HCT116 (cell line): ENCODE measurements around the gene GNAS. TPM values are rescaled to one million over a fixed set of nuclear protein-coding genes. Genes with fewer than 3 reads are reported as not detected.

Experiments
- ATAC-seq: fragments of 200-7000 bp; cut with Tn5 transposase; 2 replicates; pipeline ENCODE4 v1.9.1; 2020; ENCODE audit warnings: mild to moderate bottlenecking, moderate library complexity
- BruUV-seq: library from RNA; stranded (reverse); fragments of 400-500 nt; replicated peaks from 2 replicates; lab custom pipeline; 2021; lab: Mats Ljungman, UMichigan
- CTCF ChIA-PET: fragments of 300-600 bp; sonication (Branson Sonifier 250); formaldehyde crosslinking; loops from one replicate; lab custom pipeline; 2021; ENCODE audit warnings: antibody characterized with exemption; lab: Charles Lee
- POLR2A ChIA-PET: fragments of 300-600, 350-600 bp; sonication (Branson Sonifier 250); formaldehyde crosslinking; loops from one replicate; lab custom pipeline; 2021; ENCODE audit warnings: antibody characterized with exemption; lab: Charles Lee
- RAD21 ChIA-PET, 2 experiments: fragments of 300-600 bp; sonication (Branson Sonifier 250); formaldehyde crosslinking; loops; one replicate each; lab custom pipeline; 2023; ENCODE audit warnings: low total read pairs in 2 of 2; ENCODE audit not compliant: uncharacterized antibody in 2 of 2, unreplicated experiment in 2 of 2, low non-redundant PET in 1 of 2; lab: Charles Lee
- DNase-seq: peaks from one replicate; pipeline ENCODE4 v3.0.0-alpha.2; 2010; ENCODE audit warnings: low read depth, low spot score
- H2AFZ ChIP-seq: fragments of 200-600 bp; shearing (Covaris generic), sonication (generic); 2 replicates; pipeline ENCODE4 v1.6.1; 2017; ENCODE audit warnings: low read depth, mixed run types, mixed read lengths, antibody characterized with exemption, low read length; ENCODE audit not compliant: poor library complexity, severe bottlenecking
- H3K27ac ChIP-seq: 2 replicates; pipeline ENCODE4 v1.5.1; 2012; ENCODE audit warnings: low read depth, low read length
- H3K27me3 ChIP-seq: fragments of 200-600 bp; sonication (generic); 2 replicates; pipeline ENCODE4 v1.6.1; 2016; ENCODE audit warnings: mixed run types, low read length, mixed read lengths; ENCODE audit not compliant: insufficient read depth
- H3K36me3 ChIP-seq, 2 experiments: fragments of 200-500 bp in 1 of 2; fragments of 200-600 bp in 1 of 2; sonication (Bioruptor generic) in 1 of 2; sonication (generic) in 1 of 2; 2 replicates each; pipeline versions ENCODE4 v1.5.1 to v1.6.1; 2014 to 2016; ENCODE audit warnings: low read length in 2 of 2, inconsistent platforms in 1 of 2, mixed read lengths in 1 of 2, mixed run types in 1 of 2; ENCODE audit not compliant: insufficient read depth in 2 of 2, control insufficient read depth in 1 of 2
- H3K4me1 ChIP-seq, 2 experiments: fragments of 200-600 bp in 1 of 2; sonication (generic) in 1 of 2; 2 replicates each; pipeline versions ENCODE4 v1.5.1 to v1.6.1; 2012 to 2017; ENCODE audit warnings: low read length in 2 of 2, inconsistent platforms in 1 of 2, mild to moderate bottlenecking in 1 of 2, mixed read lengths in 1 of 2, mixed run types in 1 of 2, moderate library complexity in 1 of 2; ENCODE audit not compliant: insufficient read depth in 2 of 2, control insufficient read depth in 1 of 2
- H3K4me2 ChIP-seq: fragments of 200-600 bp; sonication (generic); 2 replicates; pipeline ENCODE4 v1.6.1; 2017; ENCODE audit warnings: mixed run types, low read length, mixed read lengths
- H3K4me3 ChIP-seq, 2 experiments: fragments of 200-600 bp in 1 of 2; sonication (generic) in 1 of 2; replicated peaks in 1 of 2; 2 replicates each; pipeline ENCODE4 v1.5.1; 2011 to 2016; ENCODE audit warnings: low read length in 2 of 2, control low read depth in 1 of 2, low read depth in 1 of 2, mild to moderate bottlenecking in 1 of 2, mixed read lengths in 1 of 2, mixed run types in 1 of 2
- H3K79me2 ChIP-seq: fragments of 200-600 bp; sonication (generic); 2 replicates; pipeline ENCODE4 v1.6.1; 2017; ENCODE audit warnings: mild to moderate bottlenecking, mixed run types, low read length, moderate library complexity, mixed read lengths; ENCODE audit not compliant: insufficient read depth
- H3K9ac ChIP-seq: fragments of 200-600 bp; sonication (generic); 2 replicates; pipeline ENCODE4 v1.6.1; 2016; ENCODE audit warnings: low read length, mixed read lengths
- H3K9me2 ChIP-seq: fragments of 200-600 bp; sonication (generic), shearing (Covaris generic); 2 replicates; pipeline ENCODE4 v1.6.1; 2017; ENCODE audit warnings: mixed run types, mild to moderate bottlenecking, moderate library complexity; ENCODE audit not compliant: insufficient read depth
- H3K9me3 ChIP-seq, 2 experiments: fragments of 200-500 bp in 1 of 2; fragments of 200-600 bp in 1 of 2; sonication (Bioruptor generic) in 1 of 2; sonication (generic) in 1 of 2; 2 replicates each; pipeline ENCODE4 v1.6.1; 2014 to 2017; ENCODE audit warnings: low read length in 2 of 2, mixed read lengths in 2 of 2, inconsistent platforms in 1 of 2, low read depth in 1 of 2, mild to moderate bottlenecking in 1 of 2, mixed run types in 1 of 2, moderate library complexity in 1 of 2; ENCODE audit not compliant: control insufficient read depth in 1 of 2, insufficient read depth in 1 of 2
- H4K20me1 ChIP-seq: fragments of 200-600 bp; sonication (generic), shearing (Covaris generic); 2 replicates; pipeline ENCODE4 v1.6.1; 2017; ENCODE audit warnings: mixed run types, mild to moderate bottlenecking, moderate library complexity; ENCODE audit not compliant: insufficient read depth
- CEBPB ChIP-seq: IDR thresholded peaks from 2 replicates; pipeline ENCODE4 v1.6.1; 2012; ENCODE audit warnings: low read depth
- EGR1 ChIP-seq: IDR thresholded peaks from 2 replicates; pipeline ENCODE4 v1.6.1; 2012; ENCODE audit warnings: low read depth
- ELF1 ChIP-seq: IDR thresholded peaks from 2 replicates; pipeline ENCODE4 v1.6.1; 2012; ENCODE audit warnings: low read depth, borderline replicate concordance
- EZH2 ChIP-seq: fragments of 200-600 bp; sonication (generic); IDR thresholded peaks from 2 replicates; pipeline ENCODE4 v1.6.1; 2017; ENCODE audit warnings: antibody characterized with exemption, mixed run types
- EZH2phosphoT487 ChIP-seq: fragments of 200-600 bp; IDR thresholded peaks from 2 replicates; pipeline ENCODE4 v1.6.1; 2018; ENCODE audit warnings: antibody characterized with exemption, borderline replicate concordance
- FOSL1 ChIP-seq: IDR thresholded peaks from 2 replicates; pipeline ENCODE4 v1.6.1; 2012; ENCODE audit warnings: low read depth
- JUND ChIP-seq: IDR thresholded peaks from 2 replicates; pipeline ENCODE4 v1.6.1; 2012
- POLR2AphosphoS5 ChIP-seq: IDR thresholded peaks from 2 replicates; pipeline ENCODE4 v1.6.1; 2011; ENCODE audit warnings: mild to moderate bottlenecking, low read depth, low read length, moderate library complexity
- SP1 ChIP-seq: IDR thresholded peaks from 2 replicates; pipeline ENCODE4 v1.6.1; 2012; ENCODE audit warnings: low read depth
- SRF ChIP-seq: IDR thresholded peaks from 2 replicates; pipeline ENCODE4 v1.6.1; 2012; ENCODE audit warnings: low read depth
- TCF7L2 ChIP-seq: IDR thresholded peaks from 2 replicates; pipeline ENCODE4 v1.7.0; 2011; ENCODE audit warnings: borderline replicate concordance, inconsistent platforms; ENCODE audit not compliant: insufficient read depth, insufficient read length; ENCODE audit errors: extremely low read depth
- YY1 ChIP-seq: IDR thresholded peaks from 2 replicates; pipeline ENCODE4 v1.6.1; 2011; ENCODE audit warnings: low read length, low read depth, moderate library complexity, mild to moderate bottlenecking; ENCODE audit not compliant: insufficient replicate concordance; ENCODE audit errors: extremely low read depth
- ZFX ChIP-seq: fragments of 450-650 bp; IDR thresholded peaks from 2 replicates; pipeline ENCODE4 v1.6.1; 2017
- ZNF274 ChIP-seq: fragments of 200-500 bp; sonication (Bioruptor generic); IDR thresholded peaks from 2 replicates; pipeline ENCODE4 v1.6.1; 2014; ENCODE audit warnings: mild to moderate bottlenecking, low read depth, low read length, inconsistent platforms
- intact Hi-C: fragments of 100-400 bp; cut with micrococcal nuclease; formaldehyde crosslinking; loops from 2 replicates; pipeline ENCODE4 v1.10.0; 2022
- total RNA-seq: library from RNA; stranded (reverse); gene quantifications from one replicate; pipeline ENCODE4 v1.2.1, GENCODE V29; 2021; ENCODE audit not compliant: unreplicated experiment
- TF ChIP-seq, protein P1 (sequence below): IDR thresholded peaks from 2 replicates; pipeline ENCODE4 v1.6.1; 2011; ENCODE audit warnings: mild to moderate bottlenecking, low read length, moderate library complexity; ENCODE audit not compliant: insufficient replicate concordance; ENCODE audit errors: extremely low read depth
- TF ChIP-seq, protein P2 (sequence below), 3 experiments: fragments of 200-600 bp in 1 of 3; sonication (generic) in 1 of 3; IDR thresholded peaks in 2 of 3; conservative IDR thresholded peaks in 1 of 3; 2 replicates each; pipeline ENCODE4 v1.5.1; 2012 to 2017; ENCODE audit warnings: low read depth in 2 of 3, low read length in 2 of 3, antibody characterized with exemption in 1 of 3, borderline replicate concordance in 1 of 3, control low read depth in 1 of 3, mild to moderate bottlenecking in 1 of 3, mixed read lengths in 1 of 3, mixed run types in 1 of 3, moderate library complexity in 1 of 3; ENCODE audit not compliant: insufficient read depth in 1 of 3

The GNAS gene
- total RNA-seq, 1 experiment from 2014 or later: 699 TPM

DNA sequence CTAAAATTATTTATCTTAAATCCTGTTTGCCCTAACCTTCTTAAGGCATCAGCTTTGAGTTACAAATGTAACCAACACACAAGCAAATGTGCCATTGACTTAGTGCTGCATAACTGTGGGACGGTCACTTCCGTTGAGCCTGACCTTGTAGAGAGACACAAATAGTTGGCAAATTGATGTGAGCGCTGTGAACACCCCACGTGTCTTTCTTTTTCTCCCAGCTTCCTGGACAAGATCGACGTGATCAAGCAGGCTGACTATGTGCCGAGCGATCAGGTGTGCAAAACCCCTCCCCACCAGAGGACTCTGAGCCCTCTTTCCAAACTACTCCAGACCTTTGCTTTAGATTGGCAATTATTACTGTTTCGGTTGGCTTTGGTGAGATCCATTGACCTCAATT lies 56.4 kb downstream of the GNAS start:
- peaks cover 10% of the 10 kb centered on the region; the same call in 1 of the 2 replicates for H4K20me1 ChIP-seq
- RAD21 ChIA-PET: no interaction called here
- no peak overlapping the region for H3K9ac ChIP-seq
- no peak overlapping the region for H3K4me2 ChIP-seq
- peaks cover 57 to 68% of the 10 kb centered on the region in 2 experiments for H3K36me3 ChIP-seq
- peaks cover 18 to 20% of the 10 kb centered on the region in 2 experiments for H3K4me1 ChIP-seq
- H3K9me2 ChIP-seq: no peaks in the 10 kb centered on the region
- CTCF ChIA-PET: no interaction called here
- intact Hi-C loops: loop anchor here (10.0 kb wide), 1 partner anchor 76 kb away; the partner anchor contains the start of gene NELFCD
- no TSS peak for BruUV-seq
- H3K4me3 ChIP-seq: no peak overlapping the region
- no peak for DNase-seq
- H3K79me2 ChIP-seq: peaks cover 28% of the 10 kb centered on the region
- POLR2A ChIA-PET: no interaction called here
- H3K9me3 ChIP-seq: no peaks in the 10 kb centered on the region
- TF ChIP-seq ELF1 (no peak), ZFX (no peak), EZH2 (no peak), YY1 (no peak), SRF (no peak), TCF7L2 (no peak), EGR1 (no peak), ZNF274 (no peak), SP1 (no peak), CEBPB (no peak), JUND (no peak), EZH2phosphoT487 (no peak), POLR2AphosphoS5 (no peak), FOSL1 (no peak)
- TF ChIP-seq, protein P1, sequence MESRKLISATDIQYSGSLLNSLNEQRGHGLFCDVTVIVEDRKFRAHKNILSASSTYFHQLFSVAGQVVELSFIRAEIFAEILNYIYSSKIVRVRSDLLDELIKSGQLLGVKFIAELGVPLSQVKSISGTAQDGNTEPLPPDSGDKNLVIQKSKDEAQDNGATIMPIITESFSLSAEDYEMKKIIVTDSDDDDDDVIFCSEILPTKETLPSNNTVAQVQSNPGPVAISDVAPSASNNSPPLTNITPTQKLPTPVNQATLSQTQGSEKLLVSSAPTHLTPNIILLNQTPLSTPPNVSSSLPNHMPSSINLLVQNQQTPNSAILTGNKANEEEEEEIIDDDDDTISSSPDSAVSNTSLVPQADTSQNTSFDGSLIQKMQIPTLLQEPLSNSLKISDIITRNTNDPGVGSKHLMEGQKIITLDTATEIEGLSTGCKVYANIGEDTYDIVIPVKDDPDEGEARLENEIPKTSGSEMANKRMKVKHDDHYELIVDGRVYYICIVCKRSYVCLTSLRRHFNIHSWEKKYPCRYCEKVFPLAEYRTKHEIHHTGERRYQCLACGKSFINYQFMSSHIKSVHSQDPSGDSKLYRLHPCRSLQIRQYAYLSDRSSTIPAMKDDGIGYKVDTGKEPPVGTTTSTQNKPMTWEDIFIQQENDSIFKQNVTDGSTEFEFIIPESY: no peak
- TF ChIP-seq, protein P2, sequence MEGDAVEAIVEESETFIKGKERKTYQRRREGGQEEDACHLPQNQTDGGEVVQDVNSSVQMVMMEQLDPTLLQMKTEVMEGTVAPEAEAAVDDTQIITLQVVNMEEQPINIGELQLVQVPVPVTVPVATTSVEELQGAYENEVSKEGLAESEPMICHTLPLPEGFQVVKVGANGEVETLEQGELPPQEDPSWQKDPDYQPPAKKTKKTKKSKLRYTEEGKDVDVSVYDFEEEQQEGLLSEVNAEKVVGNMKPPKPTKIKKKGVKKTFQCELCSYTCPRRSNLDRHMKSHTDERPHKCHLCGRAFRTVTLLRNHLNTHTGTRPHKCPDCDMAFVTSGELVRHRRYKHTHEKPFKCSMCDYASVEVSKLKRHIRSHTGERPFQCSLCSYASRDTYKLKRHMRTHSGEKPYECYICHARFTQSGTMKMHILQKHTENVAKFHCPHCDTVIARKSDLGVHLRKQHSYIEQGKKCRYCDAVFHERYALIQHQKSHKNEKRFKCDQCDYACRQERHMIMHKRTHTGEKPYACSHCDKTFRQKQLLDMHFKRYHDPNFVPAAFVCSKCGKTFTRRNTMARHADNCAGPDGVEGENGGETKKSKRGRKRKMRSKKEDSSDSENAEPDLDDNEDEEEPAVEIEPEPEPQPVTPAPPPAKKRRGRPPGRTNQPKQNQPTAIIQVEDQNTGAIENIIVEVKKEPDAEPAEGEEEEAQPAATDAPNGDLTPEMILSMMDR (IDR thresholded peaks at IDR 0.05 in 2 of 3, conservative IDR thresholded peaks at IDR 0.05 in 1 of 3; ENCODE audit: borderline replicate concordance in 1 of 3, insufficient read depth in 1 of 3, low read depth in 2 of 3, low read length in 2 of 3): no peak
- ATAC-seq: no peak
- no peak overlapping the region for H3K27ac ChIP-seq
- no peaks in the 10 kb centered on the region for H3K27me3 ChIP-seq
- no peak overlapping the region for H2AFZ ChIP-seq
